Neural cell (in vitro differentiated cells): ENCODE data around the gene ANKRD44. TPM values are rescaled to one million over a fixed set of nuclear protein-coding genes. Genes with fewer than 3 reads are reported as not detected.

Experiments used
- H2AFZ ChIP-seq: fragments of 200-600, 300-800 bp; sonication (generic), shearing (Covaris generic); 2 replicates; pipeline ENCODE4 v1.6.0; 2014; ENCODE audit warnings: low read depth, mild to moderate bottlenecking, antibody characterized with exemption, low read length, moderate library complexity
- H3F3A ChIP-seq: fragments of 200-600 bp; shearing (Covaris generic); 2 replicates; pipeline ENCODE4 v1.6.1; 2016; ENCODE audit warnings: mild to moderate bottlenecking, moderate library complexity, mixed read lengths, antibody characterized with exemption, low read length; ENCODE audit not compliant: insufficient read depth, poor library complexity, severe bottlenecking
- H3K27ac ChIP-seq: fragments of 200-600, 300-800 bp; sonication (generic), shearing (Covaris generic); 2 replicates; pipeline ENCODE4 v1.5.1; 2014; ENCODE audit warnings: mild to moderate bottlenecking, low read length, moderate library complexity
- H3K27me3 ChIP-seq: fragments of 300-800, 200-600 bp; sonication (generic), shearing (Covaris generic); 2 replicates; pipeline ENCODE4 v1.6.0; 2014; ENCODE audit warnings: mild to moderate bottlenecking, low read depth, low read length, moderate library complexity; ENCODE audit not compliant: insufficient read depth
- H3K36me3 ChIP-seq: fragments of 300-800, 200-600 bp; sonication (generic), shearing (Covaris generic); 2 replicates; pipeline ENCODE4 v1.5.1; 2014; ENCODE audit warnings: mild to moderate bottlenecking, antibody characterized with exemption, low read length, moderate library complexity; ENCODE audit not compliant: insufficient read depth
- H3K4me2 ChIP-seq: fragments of 300-800, 200-600 bp; sonication (generic), shearing (Covaris generic); 2 replicates; pipeline ENCODE4 v1.6.0; 2014; ENCODE audit warnings: mild to moderate bottlenecking, low read length
- H3K4me3 ChIP-seq: fragments of 300-800, 200-600 bp; sonication (generic), shearing (Covaris generic); 2 replicates; pipeline ENCODE4 v1.5.1; 2014; ENCODE audit warnings: mild to moderate bottlenecking, low read length, moderate library complexity
- H3K79me2 ChIP-seq: fragments of 200-600 bp; shearing (Covaris generic); replicated peaks from 2 replicates; pipeline ENCODE4 v1.6.0; 2014; ENCODE audit warnings: mild to moderate bottlenecking, low read length, moderate library complexity; ENCODE audit not compliant: insufficient read depth
- H3K9ac ChIP-seq: fragments of 300-800, 200-600 bp; sonication (generic), shearing (Covaris generic); 2 replicates; pipeline ENCODE4 v1.6.1; 2016; ENCODE audit warnings: mild to moderate bottlenecking, low read length, mixed read lengths
- H3K9me2 ChIP-seq: fragments of 200-600 bp; shearing (Covaris generic); 2 replicates; pipeline ENCODE4 v1.6.1; 2016; ENCODE audit warnings: mild to moderate bottlenecking, low read length, mixed read lengths; ENCODE audit not compliant: insufficient read depth
- H3K9me3 ChIP-seq: fragments of 200-600, 300-800 bp; sonication (generic), shearing (Covaris generic); 2 replicates; pipeline ENCODE4 v1.6.1; 2016; ENCODE audit warnings: mild to moderate bottlenecking, mixed run types, low read length, moderate library complexity, mixed read lengths
- H4K20me1 ChIP-seq: fragments of 200-600 bp; shearing (Covaris generic); 2 replicates; pipeline ENCODE4 v1.6.1; 2016; ENCODE audit warnings: mild to moderate bottlenecking, mixed run types; ENCODE audit not compliant: insufficient read depth
- CTCF ChIP-seq: fragments of 450-650 bp; IDR thresholded peaks from 2 replicates; pipeline ENCODE4 v1.5.1; 2014; ENCODE audit warnings: antibody characterized with exemption, mild to moderate bottlenecking, moderate library complexity; ENCODE audit not compliant: poor library complexity, severe bottlenecking
- EP300 ChIP-seq: fragments of 450-650 bp; conservative IDR thresholded peaks from 2 replicates; pipeline ENCODE4 v1.6.1; 2014; ENCODE audit warnings: antibody characterized with exemption, mild to moderate bottlenecking, moderate library complexity; ENCODE audit not compliant: poor library complexity, severe bottlenecking
- EZH2 ChIP-seq: fragments of 200-600, 300-800 bp; shearing (Covaris generic), sonication (generic); IDR thresholded peaks from 2 replicates; pipeline ENCODE4 v1.6.1; 2014; ENCODE audit warnings: antibody characterized with exemption, low read length, borderline replicate concordance, mild to moderate bottlenecking; ENCODE audit not compliant: insufficient read depth, poor library complexity, severe bottlenecking
- MXI1 ChIP-seq: fragments of 450-650 bp; conservative IDR thresholded peaks from 2 replicates; pipeline ENCODE4 v1.6.1; 2014; ENCODE audit warnings: antibody characterized with exemption, mild to moderate bottlenecking; ENCODE audit not compliant: poor library complexity, severe bottlenecking
- POLR2AphosphoS5 ChIP-seq: IDR thresholded peaks from 2 replicates; pipeline ENCODE4 v1.6.1; 2012
- RAD21 ChIP-seq: fragments of 450-650 bp; conservative IDR thresholded peaks from 2 replicates; pipeline ENCODE4 v1.6.1; 2014; ENCODE audit warnings: antibody characterized with exemption, mild to moderate bottlenecking, moderate library complexity
- REST ChIP-seq: IDR thresholded peaks from 2 replicates; pipeline ENCODE4 v1.6.1; 2012; ENCODE audit warnings: borderline replicate concordance
- SMC3 ChIP-seq: fragments of 450-650 bp; conservative IDR thresholded peaks from 2 replicates; pipeline ENCODE4 v1.6.1; 2014; ENCODE audit warnings: antibody characterized with exemption, mild to moderate bottlenecking, moderate library complexity; ENCODE audit not compliant: poor library complexity
- TAF1 ChIP-seq: IDR thresholded peaks from 2 replicates; pipeline ENCODE4 v1.6.1; 2012; ENCODE audit warnings: low read depth
- polyA plus RNA-seq: library from polyadenylated mRNA; depleted of rRNA; stranded (reverse); fragments of >200 nt; gene quantifications from 2 replicates; pipeline ENCODE4 v1.2.3, GENCODE V29; 2014

The ANKRD44 gene
- polyA plus RNA-seq, 1 donor from 2014 or later, result 94.3 TPM

GRCh38 chr2:197265924-197266323 is 44.7 kb downstream of the ANKRD44 start:
- H3K4me3 ChIP-seq, result no peak overlapping the region
- H3K9me3 ChIP-seq, result no peaks in the 10 kb centered on the region
- H3K27ac ChIP-seq, result no peak overlapping the region
- no peak overlapping the region for H3K9ac ChIP-seq
- H3K79me2 ChIP-seq, result no peaks in the 10 kb centered on the region
- H3F3A ChIP-seq, result no peaks in the 10 kb centered on the region
- H2AFZ ChIP-seq, result no peak overlapping the region
- H3K36me3 ChIP-seq, result no peaks in the 10 kb centered on the region
- TF ChIP-seq TAF1 (no peak), EP300 (no peak), CTCF (no peak), RAD21 (no peak), SMC3 (no peak), EZH2 (no peak), REST (no peak), POLR2AphosphoS5 (no peak)
- H3K9me2 ChIP-seq, result no peaks in the 10 kb centered on the region
- no peak overlapping the region for H3K4me2 ChIP-seq
- no peaks in the 10 kb centered on the region for H3K27me3 ChIP-seq
- H4K20me1 ChIP-seq, result no peaks in the 10 kb centered on the region

GRCh38 chr2:197265036-197265435 is 45.5 kb downstream of the ANKRD44 start:
- H2AFZ ChIP-seq, result no peak overlapping the region
- H4K20me1 ChIP-seq, result no peaks in the 10 kb centered on the region
- H3K27ac ChIP-seq, result no peak overlapping the region
- no peaks in the 10 kb centered on the region for H3K9me2 ChIP-seq
- no peak for TF ChIP-seq RAD21
- TF ChIP-seq REST, result no peak
- TF ChIP-seq EP300, result no peak
- no peak for TF ChIP-seq SMC3
- no peak for TF ChIP-seq POLR2AphosphoS5
- TF ChIP-seq TAF1, result no peak
- no peak for TF ChIP-seq MXI1
- TF ChIP-seq EZH2, result no peak
- TF ChIP-seq CTCF, result no peak
- no peaks in the 10 kb centered on the region for H3K27me3 ChIP-seq
- no peak overlapping the region for H3K4me2 ChIP-seq
- H3K9ac ChIP-seq, result no peak overlapping the region
- H3K4me3 ChIP-seq, result no peak overlapping the region
- no peaks in the 10 kb centered on the region for H3K9me3 ChIP-seq
- H3K36me3 ChIP-seq, result no peaks in the 10 kb centered on the region
- H3K79me2 ChIP-seq, result no peaks in the 10 kb centered on the region
- no peaks in the 10 kb centered on the region for H3F3A ChIP-seq
